ENCODE results near the gene LSAMP.

GRCh38 chr3:115905871-115906270 is 539.4 kb downstream of the LSAMP start:
- no peak for TF ChIP-seq MZF1 (CRISPR knock-in tag; IDR thresholded peaks at IDR 0.05; ENCODE audit: borderline replicate concordance)
- TF ChIP-seq KDM5B (CRISPR knock-in tag; IDR thresholded peaks at IDR 0.05; ENCODE audit: borderline replicate concordance), result no peak
- TF ChIP-seq GMEB2 (CRISPR knock-in tag; IDR thresholded peaks at IDR 0.05; ENCODE audit: low read depth), result no peak
- TF ChIP-seq KLF9 (CRISPR knock-in tag; IDR thresholded peaks at IDR 0.05; ENCODE audit: low read depth), result no peak
- TF ChIP-seq KAT8 (CRISPR knock-in tag; IDR thresholded peaks at IDR 0.05), result no peak
- no peak for TF ChIP-seq ZNF773 (CRISPR knock-in tag; IDR thresholded peaks at IDR 0.05; ENCODE audit: borderline replicate concordance)
- TF ChIP-seq SAFB2 (CRISPR knock-in tag; IDR thresholded peaks at IDR 0.05; ENCODE audit: borderline replicate concordance, low read depth), result no peak
- TF ChIP-seq ZNF354B (CRISPR knock-in tag; IDR thresholded peaks at IDR 0.05), result no peak
- TF ChIP-seq ZNF576 (CRISPR knock-in tag; IDR thresholded peaks at IDR 0.05), result no peak
- TF ChIP-seq NFE2 (CRISPR knock-in tag; IDR thresholded peaks at IDR 0.05), result no peak
- no peak for TF ChIP-seq NRL (CRISPR knock-in tag; IDR thresholded peaks at IDR 0.05; ENCODE audit: borderline replicate concordance)
- no peak for TF ChIP-seq CTCF (CRISPR knock-in tag; IDR thresholded peaks at IDR 0.05)
- TF ChIP-seq PRPF4 (IDR thresholded peaks at IDR 0.05; ENCODE audit: low read depth, low read length, poor library complexity, severe bottlenecking), result no peak

Measured in HepG2 (cell line).